Tibial artery (tissue), 4 donors: ENCODE results near the gene SEMA3C.
A peak's percentile ranks its signal among the peaks of the same experiment; 100 is the strongest.

Experiments
- DNase-seq, 2 donors: peaks; one replicate each; pipeline ENCODE4 v3.0.0-alpha.2; 2019
- H3K27ac ChIP-seq, 2 donors: fragments of 200-600 bp; sonication (generic) in 1 of 2; 1 replicate in 1 of 2; 2 replicates in 1 of 2; pipeline ENCODE4 v1.5.1; 2018 to 2019; ENCODE audit warnings: mild to moderate bottlenecking in 1 of 2
- H3K27me3 ChIP-seq, 2 donors: fragments of 200-600 bp; sonication (generic) in 1 of 2; one replicate each; pipeline versions ENCODE4 v1.5.1 to v1.6.0; 2016 to 2019
- H3K36me3 ChIP-seq, 3 donors: fragments of 200-600 bp; sonication (generic) in 2 of 3; one replicate each; pipeline ENCODE4 v1.5.1; 2016 to 2019; ENCODE audit warnings: mild to moderate bottlenecking in 2 of 3
- H3K4me1 ChIP-seq, 4 donors: fragments of 200-600 bp; sonication (generic) in 2 of 4; 1 replicate in 3 of 4; 2 replicates in 1 of 4; pipeline ENCODE4 v1.5.1; 2016 to 2019
- H3K4me3 ChIP-seq, 2 donors: fragments of 200-600 bp; sonication (generic) in 1 of 2; 1 replicate in 1 of 2; 2 replicates in 1 of 2; pipeline ENCODE4 v1.5.1; 2018 to 2019; ENCODE audit warnings: mild to moderate bottlenecking in 2 of 2
- H3K9me3 ChIP-seq, 3 donors: fragments of 200-600 bp; sonication (generic) in 1 of 3; one replicate each; pipeline ENCODE4 v1.5.1; 2016 to 2019
- CTCF ChIP-seq, 2 experiments: fragments of 200-600 bp in 1 of 2; fragments of 450-650 bp in 1 of 2; IDR thresholded peaks; one replicate each; pipeline ENCODE4 v1.5.1; 2017 to 2019; ENCODE audit warnings: antibody characterized with exemption in 2 of 2, mild to moderate bottlenecking in 1 of 2, moderate library complexity in 1 of 2
- intact Hi-C: fragments of 100-400 bp; cut with DNase I; formaldehyde crosslinking; loops from one replicate; pipeline ENCODE4 v1.15.0; 2023; ENCODE audit warnings: low total_unique reads

SEMA3C gene

GRCh38 chr7:80902716-80903308, 16.0 kb downstream of the SEMA3C start:
- H3K4me3 ChIP-seq = no peak overlapping the region

DNA sequence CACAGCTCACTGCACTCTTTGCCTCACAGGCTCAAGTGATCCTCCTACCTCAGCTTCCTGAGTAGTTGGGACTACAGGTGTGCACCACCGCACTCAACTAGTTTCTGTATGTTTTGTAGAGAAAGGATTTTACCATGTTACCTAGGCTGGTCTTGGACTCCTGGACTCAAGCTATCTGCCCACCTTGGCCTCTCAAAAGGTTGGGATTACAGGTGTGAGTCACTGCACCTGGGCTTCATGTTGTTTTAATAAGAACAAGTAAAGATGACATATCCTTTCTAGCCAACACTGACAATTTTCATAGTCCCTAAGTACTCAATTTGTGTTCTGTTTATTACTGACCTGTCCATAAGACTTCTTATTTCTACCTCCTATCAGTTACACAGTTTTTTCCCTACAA, 16.8 kb downstream of the SEMA3C start:
- Histone ChIP-seq H3K36me3 (no peaks in the 10 kb centered on the region), H3K27me3 (no peaks in the 10 kb centered on the region), H3K4me3 (no peak overlapping the region), H3K4me1 (peaks cover 0 to 26% (median 5%) of the 10 kb centered on the region in 4 donors), H3K9me3 (no peaks in the 10 kb centered on the region), H3K27ac (peak overlapping the region in 1 of 2 donors; percentile 44)
- DNase-seq = no peak
- no peak for TF ChIP-seq CTCF (IDR thresholded peaks at IDR 0.05)
- intact Hi-C loops = no loop called here

More at GRCh38 chr7:80902716-80903308, 16.0 kb downstream of the SEMA3C start:
- Histone ChIP-seq H3K27me3 (no peaks in the 10 kb centered on the region), H3K9me3 (no peaks in the 10 kb centered on the region), H3K4me1 (peaks cover 0 to 19% (median 5%) of the 10 kb centered on the region in 4 donors), H3K36me3 (no peaks in the 10 kb centered on the region), H3K27ac (peak overlapping the region in 1 of 2 donors; percentile 44)
- TF ChIP-seq CTCF (IDR thresholded peaks at IDR 0.05) = no peak
- DNase-seq = no peak
- intact Hi-C loops = no loop called here

GRCh38 chr7:80900583-80901576, 18.0 kb downstream of the SEMA3C start:
- no peak for DNase-seq

DNA sequence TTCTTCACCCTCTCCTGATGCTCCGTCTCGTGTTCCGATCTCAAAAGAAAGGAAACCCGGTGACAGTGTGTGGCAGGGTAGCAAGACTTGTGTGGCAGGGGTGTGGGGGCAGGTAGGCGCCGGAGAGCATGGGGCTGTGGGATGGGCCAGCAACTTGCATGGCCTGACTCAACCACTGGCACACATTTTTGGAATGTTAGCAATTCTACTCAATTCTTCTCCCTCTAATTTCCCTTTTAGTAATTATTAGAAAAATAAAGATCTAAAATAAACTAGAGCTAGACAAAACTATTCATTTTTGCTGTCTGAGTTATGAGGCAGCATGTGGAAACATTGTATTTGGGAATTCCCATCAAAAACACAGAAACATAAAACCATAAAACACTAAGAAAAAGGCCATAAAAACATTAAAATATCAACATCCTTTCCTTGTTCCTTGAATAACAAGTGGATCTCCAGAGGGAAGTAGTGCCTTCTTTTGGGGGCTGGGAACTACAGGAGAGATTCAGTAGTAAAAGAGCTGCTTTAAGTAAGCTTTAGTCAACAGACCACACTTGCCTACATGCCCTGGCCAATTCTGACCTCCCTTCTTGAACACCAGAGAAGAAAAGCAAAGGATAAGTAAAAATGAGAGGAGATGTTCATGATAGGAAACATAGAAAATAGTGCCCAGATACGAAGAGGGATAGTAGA, 21.8 kb downstream of the SEMA3C start:
- H3K4me3 ChIP-seq = no peak overlapping the region
- intact Hi-C loops = no loop called here
- peaks cover 0 to 35% (median 2%) of the 10 kb centered on the region in 4 donors for H3K4me1 ChIP-seq
- no peaks in the 10 kb centered on the region for H3K36me3 ChIP-seq
- no peak for TF ChIP-seq CTCF (IDR thresholded peaks at IDR 0.05)
- H3K9me3 ChIP-seq = no peaks in the 10 kb centered on the region
- no peaks in the 10 kb centered on the region for H3K27me3 ChIP-seq
- no peak for DNase-seq
- peak overlapping the region; percentile 49 to 58 for H3K27ac ChIP-seq

More at GRCh38 chr7:80900583-80901576, 18.0 kb downstream of the SEMA3C start:
- no peak for TF ChIP-seq CTCF (IDR thresholded peaks at IDR 0.05)
- intact Hi-C loops = no loop called here
- H3K27me3 ChIP-seq = no peaks in the 10 kb centered on the region
- peaks cover 0 to 35% (median 5%) of the 10 kb centered on the region in 4 donors for H3K4me1 ChIP-seq
- no peak overlapping the region for H3K4me3 ChIP-seq
- no peaks in the 10 kb centered on the region for H3K9me3 ChIP-seq
- H3K36me3 ChIP-seq = no peaks in the 10 kb centered on the region
- peak overlapping the region; percentile 54 to 56 for H3K27ac ChIP-seq

DNA sequence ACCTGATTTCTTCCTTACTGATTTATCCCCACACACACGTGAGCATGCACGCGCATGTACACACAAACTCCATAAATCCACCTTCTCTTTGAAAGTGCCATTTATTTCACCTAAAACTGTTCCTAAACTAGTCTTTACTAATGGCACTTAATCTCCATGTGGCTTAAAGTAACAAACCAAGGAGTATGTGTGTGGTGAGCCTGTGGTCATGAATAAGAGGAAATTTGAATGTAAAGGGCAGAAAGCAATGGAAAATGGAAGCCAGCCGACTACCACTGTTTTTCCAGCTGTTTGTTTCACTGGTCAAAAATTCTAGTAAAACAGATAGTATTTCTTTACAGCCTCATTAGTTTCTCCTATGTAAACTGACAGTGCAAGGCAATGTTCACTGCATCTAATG, 23.8 kb downstream of the SEMA3C start:
- intact Hi-C loops = no loop called here
- Histone ChIP-seq H3K36me3 (no peaks in the 10 kb centered on the region), H3K4me3 (no peak overlapping the region), H3K9me3 (no peaks in the 10 kb centered on the region), H3K27me3 (no peaks in the 10 kb centered on the region), H3K4me1 (peaks cover 0 to 33% (median 6%) of the 10 kb centered on the region in 4 donors), H3K27ac (no peak overlapping the region)
- DNase-seq = no peak
- TF ChIP-seq CTCF (IDR thresholded peaks at IDR 0.05) = no peak
